Measurements from ENCODE around the gene LAMA4. TPM values are rescaled to one million over a fixed set of nuclear protein-coding genes. Genes with fewer than 3 reads are reported as not detected.

The LAMA4 gene, protein sequence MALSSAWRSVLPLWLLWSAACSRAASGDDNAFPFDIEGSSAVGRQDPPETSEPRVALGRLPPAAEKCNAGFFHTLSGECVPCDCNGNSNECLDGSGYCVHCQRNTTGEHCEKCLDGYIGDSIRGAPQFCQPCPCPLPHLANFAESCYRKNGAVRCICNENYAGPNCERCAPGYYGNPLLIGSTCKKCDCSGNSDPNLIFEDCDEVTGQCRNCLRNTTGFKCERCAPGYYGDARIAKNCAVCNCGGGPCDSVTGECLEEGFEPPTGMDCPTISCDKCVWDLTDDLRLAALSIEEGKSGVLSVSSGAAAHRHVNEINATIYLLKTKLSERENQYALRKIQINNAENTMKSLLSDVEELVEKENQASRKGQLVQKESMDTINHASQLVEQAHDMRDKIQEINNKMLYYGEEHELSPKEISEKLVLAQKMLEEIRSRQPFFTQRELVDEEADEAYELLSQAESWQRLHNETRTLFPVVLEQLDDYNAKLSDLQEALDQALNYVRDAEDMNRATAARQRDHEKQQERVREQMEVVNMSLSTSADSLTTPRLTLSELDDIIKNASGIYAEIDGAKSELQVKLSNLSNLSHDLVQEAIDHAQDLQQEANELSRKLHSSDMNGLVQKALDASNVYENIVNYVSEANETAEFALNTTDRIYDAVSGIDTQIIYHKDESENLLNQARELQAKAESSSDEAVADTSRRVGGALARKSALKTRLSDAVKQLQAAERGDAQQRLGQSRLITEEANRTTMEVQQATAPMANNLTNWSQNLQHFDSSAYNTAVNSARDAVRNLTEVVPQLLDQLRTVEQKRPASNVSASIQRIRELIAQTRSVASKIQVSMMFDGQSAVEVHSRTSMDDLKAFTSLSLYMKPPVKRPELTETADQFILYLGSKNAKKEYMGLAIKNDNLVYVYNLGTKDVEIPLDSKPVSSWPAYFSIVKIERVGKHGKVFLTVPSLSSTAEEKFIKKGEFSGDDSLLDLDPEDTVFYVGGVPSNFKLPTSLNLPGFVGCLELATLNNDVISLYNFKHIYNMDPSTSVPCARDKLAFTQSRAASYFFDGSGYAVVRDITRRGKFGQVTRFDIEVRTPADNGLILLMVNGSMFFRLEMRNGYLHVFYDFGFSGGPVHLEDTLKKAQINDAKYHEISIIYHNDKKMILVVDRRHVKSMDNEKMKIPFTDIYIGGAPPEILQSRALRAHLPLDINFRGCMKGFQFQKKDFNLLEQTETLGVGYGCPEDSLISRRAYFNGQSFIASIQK (N-terminal part only)
- total RNA-seq (ENCODE audit: low replicate concordance) = 3.8 and 44.8 TPM in 2 replicates
- long read RNA-seq, partial matches to known transcripts = 2 of 2 reads
- long read RNA-seq, other reads (novel, unspliced or antisense) = 0 of 2 reads

DNA sequence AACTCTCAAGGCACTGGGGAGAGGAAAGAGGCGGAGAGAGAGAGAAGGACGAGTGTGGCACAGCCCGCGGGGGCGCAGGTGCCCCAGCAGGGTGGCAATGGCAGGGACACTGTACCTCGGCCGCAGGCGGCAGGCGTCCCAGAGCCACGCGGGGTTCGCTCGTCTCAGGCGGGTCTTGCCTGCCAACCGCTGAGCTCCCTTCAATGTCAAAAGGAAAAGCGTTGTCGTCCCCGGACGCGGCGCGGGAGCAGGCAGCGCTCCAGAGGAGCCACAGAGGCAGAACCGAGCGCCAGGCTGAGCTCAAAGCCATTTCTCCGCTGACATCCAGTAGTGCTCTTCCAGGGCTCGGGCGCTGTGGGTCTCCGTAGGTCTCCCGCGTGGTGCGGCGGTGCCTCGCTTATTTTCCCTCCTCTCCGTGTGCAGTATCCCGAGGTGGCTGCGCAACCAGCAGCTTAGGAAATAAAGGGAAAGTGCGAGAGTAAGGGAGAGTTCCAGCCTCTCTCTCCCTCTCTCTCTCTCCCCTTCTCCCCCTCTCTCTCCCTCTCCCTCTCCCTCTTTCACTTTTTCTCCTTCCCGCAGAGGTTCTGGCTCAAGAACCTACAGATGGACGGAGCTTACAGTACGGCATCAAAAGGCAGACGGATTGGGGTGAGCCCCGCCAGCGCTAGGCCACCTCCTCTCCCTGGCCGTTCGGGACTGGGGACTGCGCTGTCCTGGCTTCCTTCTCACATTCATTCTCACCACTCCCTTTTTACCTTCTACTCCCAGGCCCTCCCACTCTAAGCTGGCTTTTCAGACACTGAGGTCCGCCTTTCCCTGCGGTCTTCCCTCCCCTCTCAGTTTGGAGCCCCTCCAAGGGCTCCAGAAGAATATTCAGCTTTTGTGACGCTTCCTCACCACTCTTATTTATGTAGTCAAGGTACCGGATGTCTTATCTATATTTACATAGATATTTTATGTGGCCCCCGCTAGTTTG, at the start of gene LAMA4:
TSS of gene LAMA4 (minus strand) at position 727 of the 976 bp plus-strand sequence. CDS start at position 310, 417 bp downstream.
- H3K27me3 Mint-ChIP-seq = peaks cover 41% of the 10 kb centered on the region
- DNase-seq (ENCODE audit: extremely low spot score, unreplicated experiment) = peak; percentile 76
- H3K27ac Mint-ChIP-seq = peak within 1 kb of the TSS; percentile 52

GRCh38 chr6:112302142-112302705, 47.9 kb upstream of the LAMA4 start:
- Mint-ChIP-seq H3K27me3 (peaks cover 9% of the 10 kb centered on the region), H3K36me3 (no peaks in the 10 kb centered on the region), H3K4me1 (ENCODE audit: unreplicated experiment) (peaks cover 36% of the 10 kb centered on the region), H3K9me3 (no peaks in the 10 kb centered on the region), H3K27ac (no peak overlapping the region), H3K4me3 (no peak overlapping the region)
- no peak for DNase-seq (ENCODE audit: extremely low spot score, unreplicated experiment)
- TF ChIP-seq, protein P1, sequence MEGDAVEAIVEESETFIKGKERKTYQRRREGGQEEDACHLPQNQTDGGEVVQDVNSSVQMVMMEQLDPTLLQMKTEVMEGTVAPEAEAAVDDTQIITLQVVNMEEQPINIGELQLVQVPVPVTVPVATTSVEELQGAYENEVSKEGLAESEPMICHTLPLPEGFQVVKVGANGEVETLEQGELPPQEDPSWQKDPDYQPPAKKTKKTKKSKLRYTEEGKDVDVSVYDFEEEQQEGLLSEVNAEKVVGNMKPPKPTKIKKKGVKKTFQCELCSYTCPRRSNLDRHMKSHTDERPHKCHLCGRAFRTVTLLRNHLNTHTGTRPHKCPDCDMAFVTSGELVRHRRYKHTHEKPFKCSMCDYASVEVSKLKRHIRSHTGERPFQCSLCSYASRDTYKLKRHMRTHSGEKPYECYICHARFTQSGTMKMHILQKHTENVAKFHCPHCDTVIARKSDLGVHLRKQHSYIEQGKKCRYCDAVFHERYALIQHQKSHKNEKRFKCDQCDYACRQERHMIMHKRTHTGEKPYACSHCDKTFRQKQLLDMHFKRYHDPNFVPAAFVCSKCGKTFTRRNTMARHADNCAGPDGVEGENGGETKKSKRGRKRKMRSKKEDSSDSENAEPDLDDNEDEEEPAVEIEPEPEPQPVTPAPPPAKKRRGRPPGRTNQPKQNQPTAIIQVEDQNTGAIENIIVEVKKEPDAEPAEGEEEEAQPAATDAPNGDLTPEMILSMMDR (conservative IDR thresholded peaks at IDR 0.05) = no peak

More for the DNA sequence above, at the start of gene LAMA4:
- Mint-ChIP-seq H3K36me3 (peaks cover 11% of the 10 kb centered on the region), H3K4me1 (ENCODE audit: unreplicated experiment) (peaks cover 22% of the 10 kb centered on the region), H3K9me3 (no peaks in the 10 kb centered on the region), H3K4me3 (peak within 1 kb of the TSS; percentile 93)
- TF ChIP-seq, protein P1 (conservative IDR thresholded peaks at IDR 0.05) = no peak

DNA sequence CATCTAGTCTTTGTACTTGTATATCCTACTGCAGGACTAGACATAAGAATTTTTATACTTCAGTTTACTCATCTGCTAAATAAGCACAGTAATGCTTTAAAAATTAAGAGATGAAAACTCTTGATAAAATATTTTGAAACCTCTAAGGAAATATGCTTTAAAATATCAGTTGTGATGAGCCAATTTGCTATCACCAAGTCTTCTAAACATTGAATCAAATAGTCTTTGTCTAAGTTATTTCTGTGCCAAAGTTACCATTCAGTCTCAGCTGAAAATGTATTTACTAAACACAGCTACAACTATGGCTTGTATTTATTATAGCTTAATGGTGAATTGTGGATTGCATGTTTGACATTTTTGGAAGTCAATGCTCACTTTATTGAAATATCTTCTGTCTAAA, 46.5 kb upstream of the LAMA4 start:
- TF ChIP-seq, protein P1 (conservative IDR thresholded peaks at IDR 0.05) = no peak
- H3K27ac Mint-ChIP-seq = no peak overlapping the region

GRCh38 chr6:112298816-112299281, 44.5 kb upstream of the LAMA4 start:
- peaks cover 33% of the 10 kb centered on the region for H3K4me1 Mint-ChIP-seq (ENCODE audit: unreplicated experiment)
- H3K36me3 Mint-ChIP-seq = peaks cover 4% of the 10 kb centered on the region
- DNase-seq (ENCODE audit: extremely low spot score, unreplicated experiment) = no peak
- H3K27ac Mint-ChIP-seq = peak overlapping the region; percentile 28
- H3K9me3 Mint-ChIP-seq = peaks cover 6% of the 10 kb centered on the region
- H3K27me3 Mint-ChIP-seq = peaks cover 8% of the 10 kb centered on the region
- peak overlapping the region; percentile 8 for H3K4me3 Mint-ChIP-seq
- TF ChIP-seq, protein P1 (conservative IDR thresholded peaks at IDR 0.05) = no peak

More for the DNA sequence above, 46.5 kb upstream of the LAMA4 start:
- Mint-ChIP-seq H3K4me3 (no peak overlapping the region), H3K4me1 (ENCODE audit: unreplicated experiment) (peaks cover 35% of the 10 kb centered on the region), H3K9me3 (peaks cover 6% of the 10 kb centered on the region), H3K27me3 (peaks cover 14% of the 10 kb centered on the region), H3K36me3 (peaks cover 4% of the 10 kb centered on the region)
- DNase-seq (ENCODE audit: extremely low spot score, unreplicated experiment) = no peak
